SH-SY5Y (cell line): ENCODE data around the gene MDM4.

Experiments
- GATA2 ChIP-seq: IDR thresholded peaks from 2 replicates; pipeline ENCODE4 v1.6.1; 2011; ENCODE audit warnings: mild to moderate bottlenecking, low read depth, low read length
- GATA3 ChIP-seq: IDR thresholded peaks from 2 replicates; pipeline ENCODE4 v1.6.1; 2011; ENCODE audit warnings: low read depth, mild to moderate bottlenecking, low read length, moderate library complexity

- TF ChIP-seq GATA2: no peak
- TF ChIP-seq GATA3: no peak
These were observed 32.1 kb downstream of the MDM4 start for GRCh38 chr1:204548265-204548664.
